HG03135 (cell line): ENCODE measurements around the gene DHRS13.

ENCODE experiments used
- ATAC-seq: cut with Tn5 transposase; IDR thresholded peaks from one replicate; pipeline ENCODE4 v1.9.1; 2021; ENCODE audit warnings: mild to moderate bottlenecking, moderate library complexity; ENCODE audit not compliant: unreplicated experiment

Gene DHRS13, protein sequence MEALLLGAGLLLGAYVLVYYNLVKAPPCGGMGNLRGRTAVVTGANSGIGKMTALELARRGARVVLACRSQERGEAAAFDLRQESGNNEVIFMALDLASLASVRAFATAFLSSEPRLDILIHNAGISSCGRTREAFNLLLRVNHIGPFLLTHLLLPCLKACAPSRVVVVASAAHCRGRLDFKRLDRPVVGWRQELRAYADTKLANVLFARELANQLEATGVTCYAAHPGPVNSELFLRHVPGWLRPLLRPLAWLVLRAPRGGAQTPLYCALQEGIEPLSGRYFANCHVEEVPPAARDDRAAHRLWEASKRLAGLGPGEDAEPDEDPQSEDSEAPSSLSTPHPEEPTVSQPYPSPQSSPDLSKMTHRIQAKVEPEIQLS

DNA sequence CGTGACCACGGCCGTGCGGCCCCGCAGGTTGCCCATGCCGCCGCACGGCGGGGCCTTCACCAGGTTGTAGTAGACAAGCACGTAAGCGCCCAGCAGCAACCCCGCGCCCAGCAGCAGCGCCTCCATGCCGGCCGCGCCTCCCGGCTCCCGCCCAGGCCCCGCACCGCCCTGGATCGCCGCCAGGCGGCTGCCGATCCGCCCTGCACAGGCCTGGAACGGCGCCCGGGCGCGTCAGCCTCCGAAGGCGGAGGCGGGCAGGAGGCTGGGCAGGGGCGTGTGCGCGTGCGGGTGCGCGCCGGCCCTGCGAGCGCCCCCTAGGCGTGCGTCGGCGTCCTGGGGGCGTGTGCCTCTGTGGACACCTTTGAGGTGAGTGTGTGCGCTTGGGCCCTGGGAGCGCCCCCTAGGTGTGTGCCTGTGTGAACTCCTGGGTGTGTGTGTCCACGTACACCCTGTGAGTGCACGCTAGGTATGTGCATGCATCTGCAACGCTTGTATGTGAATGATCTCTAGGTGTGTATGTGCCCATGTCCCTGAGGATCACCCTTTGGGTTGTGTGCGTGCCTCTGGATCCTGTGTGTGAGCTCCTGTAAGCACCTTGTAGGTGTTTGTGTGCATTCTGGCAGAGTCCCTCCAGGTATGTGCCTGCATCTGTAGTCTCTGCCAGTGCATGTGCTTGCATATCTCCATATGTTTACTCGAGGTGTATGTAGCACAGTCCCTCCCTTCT lies at the start of gene DHRS13:
TSS of gene DHRS13 (minus strand) at position 261 of the 727 bp plus-strand sequence. CDS start at position 126, 135 bp downstream.
- ATAC-seq = peak; percentile 84

DNA sequence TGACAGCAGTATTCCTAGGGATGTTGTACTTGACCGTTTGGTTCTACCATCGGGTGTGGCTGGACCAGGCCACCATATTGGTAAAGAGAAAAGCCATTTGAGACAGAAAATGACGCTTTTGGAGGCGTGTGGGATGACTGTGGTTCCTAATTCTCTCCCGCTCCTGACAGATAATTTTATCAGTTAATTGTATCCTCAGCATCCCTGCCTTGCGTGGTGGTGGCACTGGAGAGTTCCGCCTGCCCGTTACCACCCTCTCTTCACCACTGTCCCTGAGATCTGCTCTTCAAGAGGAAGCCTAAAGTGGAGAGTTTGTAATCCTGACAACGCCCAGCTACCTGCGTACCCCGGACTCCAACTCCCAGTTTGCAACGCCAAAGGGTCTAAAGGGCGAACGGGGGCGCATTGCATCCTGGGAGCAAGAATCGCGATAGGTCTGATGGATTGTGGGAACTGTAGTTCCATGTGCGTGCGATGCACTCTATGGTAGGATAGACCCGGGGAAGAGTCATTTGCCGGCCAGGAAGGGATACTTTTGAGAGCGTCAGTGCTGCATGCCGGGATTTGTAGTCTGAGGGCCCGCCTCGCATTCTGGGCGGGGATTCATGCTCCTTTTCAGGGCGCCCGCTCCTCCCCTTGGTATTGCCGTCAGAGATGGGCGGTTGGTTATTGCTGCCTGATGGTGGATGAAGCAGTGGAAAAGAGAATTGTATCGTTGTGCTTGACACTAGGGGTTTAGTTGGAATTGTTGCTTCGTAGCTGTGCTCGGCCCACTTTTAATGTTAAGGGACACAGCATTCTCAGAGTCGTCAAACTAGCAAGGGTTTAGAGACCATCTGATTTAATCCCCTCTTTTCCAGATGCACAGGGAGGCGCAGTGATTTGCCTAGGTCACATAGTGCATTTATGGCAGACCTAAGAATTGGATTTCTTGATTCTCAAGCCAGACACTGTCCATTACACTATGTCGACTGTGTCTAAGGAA lies 49.4 kb upstream of the DHRS13 start:
- ATAC-seq = peak; percentile 62

DNA sequence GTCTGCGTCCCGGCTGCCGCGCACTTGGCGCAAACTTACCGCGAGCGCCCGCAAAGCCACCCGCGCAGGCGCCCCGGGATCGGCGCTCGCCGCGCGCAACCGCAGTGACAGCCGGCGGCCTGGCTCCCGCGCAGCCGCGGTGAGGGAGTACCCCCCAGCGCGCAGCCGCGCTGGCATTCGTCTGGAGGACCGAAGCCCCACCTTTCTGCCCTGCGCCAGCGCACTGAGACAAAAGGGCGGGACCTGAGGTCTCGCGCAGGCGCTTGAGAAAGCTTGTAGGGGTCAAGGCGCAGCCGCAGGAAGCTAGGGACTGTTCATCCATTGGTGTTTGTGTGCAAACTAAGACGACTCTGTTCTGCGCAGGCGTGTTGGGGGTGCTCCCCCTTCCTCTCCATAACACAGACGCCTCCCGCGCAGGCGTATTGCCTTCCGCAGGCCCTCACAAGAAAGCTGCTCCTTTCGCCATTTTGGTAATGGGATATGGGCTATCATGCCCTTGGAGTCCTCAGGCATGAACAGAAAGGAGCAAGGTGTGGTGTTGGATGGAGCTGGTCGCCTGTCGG lies 48.6 kb upstream of the DHRS13 start, which contains the start of gene PHF12:
TSS of gene PHF12 (minus strand) at position 91 of the 563 bp plus-strand sequence. CDS start 558 bp downstream, outside the sequence.
- ATAC-seq = peak; percentile 51

DNA sequence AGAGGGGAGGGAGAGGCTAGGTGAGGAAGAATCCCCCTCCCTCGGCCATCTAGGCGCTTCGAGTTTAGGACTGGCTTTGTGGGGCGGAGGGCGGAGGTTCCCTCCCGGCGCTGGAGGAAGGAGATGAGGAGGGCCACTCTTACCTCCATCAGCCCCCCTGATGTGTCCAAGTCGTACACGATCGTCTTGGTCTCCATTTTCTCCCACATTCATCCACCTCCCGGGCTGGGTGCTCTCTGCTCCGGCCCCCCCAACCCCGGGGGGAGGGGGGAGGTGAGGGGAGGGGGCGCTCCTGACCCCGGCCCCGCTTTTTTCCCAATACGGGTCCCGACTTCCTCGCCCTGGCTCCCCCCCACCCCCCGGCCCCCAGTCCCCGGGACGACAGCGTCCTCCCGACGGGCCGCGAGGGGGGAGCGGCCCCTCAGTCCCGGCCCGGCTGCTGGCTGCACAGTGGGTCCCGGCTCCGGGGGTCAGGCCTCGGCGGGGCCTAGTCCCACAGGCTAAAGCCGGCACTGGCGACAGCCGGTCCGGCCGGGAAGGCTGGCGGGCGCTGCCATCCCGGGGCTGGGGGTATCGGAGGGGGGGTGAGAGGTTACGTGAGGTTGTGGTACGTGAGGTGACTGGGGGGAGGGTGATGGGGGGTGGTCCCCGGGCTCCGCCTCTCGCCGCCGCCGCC lies 48.0 kb upstream of the DHRS13 start:
- peak; percentile 2 for ATAC-seq

DNA sequence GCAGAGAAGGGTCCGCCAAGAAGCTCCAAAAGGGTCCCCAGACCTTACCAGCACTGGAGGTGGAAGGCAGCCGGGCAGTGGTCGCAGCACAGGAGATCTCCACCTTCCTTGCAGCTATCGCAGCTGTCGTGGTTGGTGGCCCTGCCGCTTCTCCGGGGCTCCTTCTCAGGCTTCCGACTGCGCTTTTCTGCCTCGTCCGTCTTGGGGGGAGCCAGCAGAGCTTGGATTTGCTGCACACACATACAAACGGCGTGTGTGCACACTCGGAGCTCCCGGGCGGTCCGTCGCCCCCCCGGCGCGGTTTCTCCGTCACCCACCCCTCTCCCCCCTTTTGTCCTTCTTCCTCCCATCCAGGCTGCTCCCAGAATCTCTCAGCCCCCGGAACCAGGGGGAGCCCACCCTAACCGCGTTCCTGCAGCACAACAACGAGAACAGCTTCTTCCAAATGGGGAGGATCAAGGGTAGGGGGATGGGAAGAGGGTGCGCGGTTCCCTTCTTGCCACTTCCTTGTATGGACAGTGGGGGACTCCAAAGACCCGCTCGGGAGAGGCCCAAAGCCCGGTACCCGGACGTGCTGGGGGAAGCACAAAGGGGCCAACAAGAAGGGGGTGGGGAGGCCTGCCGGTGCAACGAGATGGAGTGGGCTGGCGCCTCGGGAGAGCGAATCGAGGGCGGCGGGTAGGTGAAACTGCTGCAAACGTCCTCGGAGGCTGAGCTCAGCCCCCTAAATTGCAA lies 47.3 kb upstream of the DHRS13 start:
- no peak for ATAC-seq

DNA sequence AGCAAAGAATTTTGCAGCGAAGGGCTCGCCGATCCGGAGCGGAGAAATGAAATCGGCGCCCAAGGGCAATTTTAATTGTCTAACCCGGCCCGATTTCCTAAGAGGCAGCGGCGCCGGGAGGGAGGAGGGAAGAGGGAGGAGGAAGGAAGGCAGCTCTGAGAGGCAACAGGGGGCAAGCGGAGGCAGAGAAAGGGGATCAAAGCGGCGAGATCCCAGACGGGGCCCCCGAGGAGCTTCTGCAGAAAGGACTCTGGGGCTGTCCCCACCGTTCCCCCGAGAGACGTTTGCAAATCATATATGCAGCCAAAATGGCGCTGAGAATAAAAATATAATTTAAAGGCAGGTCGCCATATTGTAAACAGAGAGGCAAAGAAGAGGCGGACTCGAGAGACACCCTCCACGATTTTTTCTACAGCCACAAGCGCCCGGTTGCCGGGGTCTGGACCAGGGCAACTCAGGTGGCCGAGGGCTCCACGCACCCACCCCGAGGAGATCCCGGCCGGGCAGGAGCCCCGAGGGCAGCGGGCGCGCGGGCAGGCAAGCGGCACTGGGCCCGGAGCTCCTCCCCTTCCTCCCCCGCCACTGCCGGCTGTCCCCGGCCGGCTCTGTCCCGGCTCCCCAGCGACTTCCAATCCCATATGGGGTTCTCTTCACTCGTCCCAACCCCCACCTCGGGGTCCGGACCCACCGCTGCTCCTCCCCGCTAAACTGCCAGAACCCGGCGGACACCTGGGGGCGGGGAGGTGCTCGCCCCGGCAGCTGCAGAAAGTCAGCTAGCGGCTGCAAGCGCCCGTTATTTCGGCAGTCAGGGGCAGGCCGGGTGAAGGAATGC lies 46.5 kb upstream of the DHRS13 start:
- no peak for ATAC-seq

DNA sequence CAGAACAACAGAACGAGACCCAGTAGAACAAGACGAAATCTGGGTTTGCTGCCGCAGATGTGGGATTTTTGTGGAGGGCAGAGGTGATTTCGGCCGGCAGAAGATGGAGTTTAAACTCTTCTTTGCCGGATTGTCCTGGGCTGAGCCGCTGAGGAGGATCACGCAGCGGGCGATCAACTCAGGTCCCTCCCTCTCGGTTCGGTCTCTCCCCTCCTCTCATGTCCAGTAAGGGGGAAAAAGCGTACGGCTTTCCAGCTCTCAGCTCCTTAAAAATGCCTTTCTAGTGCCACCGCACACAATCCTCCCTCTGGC lies 46.0 kb upstream of the DHRS13 start:
- no peak for ATAC-seq

DNA sequence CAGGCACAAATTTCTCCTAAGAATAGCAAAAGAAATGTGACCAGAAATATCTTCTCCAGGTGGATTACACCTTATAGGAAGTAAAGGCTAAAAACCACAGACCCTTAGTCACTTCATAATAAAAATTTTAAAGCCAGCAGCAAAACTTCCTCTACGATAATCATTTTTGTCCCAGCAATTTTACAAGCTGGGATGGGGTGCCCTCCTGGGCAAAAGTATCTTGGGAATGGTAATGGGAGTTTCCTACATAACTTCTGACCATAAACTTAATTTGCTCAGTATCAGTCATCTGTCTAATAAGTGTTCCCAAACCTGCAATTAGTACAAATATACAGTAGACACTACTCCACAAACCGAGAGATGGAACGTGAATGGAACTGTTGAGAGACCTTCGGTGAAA lies 45.5 kb upstream of the DHRS13 start:
- no peak for ATAC-seq

DNA sequence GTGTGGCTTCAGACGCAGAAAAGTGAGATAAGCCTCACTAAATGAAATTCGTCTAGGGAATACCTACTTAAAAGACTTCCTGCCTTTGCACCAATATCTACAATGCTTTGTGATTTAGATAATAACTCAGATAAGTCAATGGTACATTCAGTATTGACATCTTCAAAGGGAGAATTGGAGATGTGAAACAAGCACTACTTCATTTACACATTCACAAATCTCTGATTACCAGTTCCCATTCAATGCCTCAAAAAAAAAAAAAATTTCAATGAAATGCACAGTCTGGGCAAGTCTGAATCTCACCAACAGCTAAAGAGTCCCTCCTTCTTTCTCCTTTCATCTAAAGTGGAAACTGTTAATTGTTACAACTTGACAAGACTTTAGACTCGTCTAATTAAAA lies 44.8 kb upstream of the DHRS13 start:
- no peak for ATAC-seq

DNA sequence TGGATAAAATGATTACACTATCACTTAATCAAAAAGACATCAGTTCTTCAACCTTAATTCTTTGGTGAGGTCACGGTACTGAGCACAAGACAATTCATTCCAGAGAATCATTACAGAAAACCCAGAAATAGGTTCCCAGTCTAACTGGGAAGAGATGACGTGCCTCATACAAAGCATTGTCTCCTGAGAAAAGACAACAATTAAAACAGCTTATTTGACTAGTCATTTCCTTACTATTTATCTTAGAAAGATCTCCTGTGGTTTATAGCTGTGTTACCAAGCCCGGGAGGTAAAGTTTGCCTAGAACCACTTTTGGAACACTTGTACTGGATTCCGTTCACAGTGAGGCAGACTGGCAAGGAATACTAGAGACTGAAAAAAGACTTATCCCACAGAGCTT lies 43.4 kb upstream of the DHRS13 start:
- no peak for ATAC-seq

DNA sequence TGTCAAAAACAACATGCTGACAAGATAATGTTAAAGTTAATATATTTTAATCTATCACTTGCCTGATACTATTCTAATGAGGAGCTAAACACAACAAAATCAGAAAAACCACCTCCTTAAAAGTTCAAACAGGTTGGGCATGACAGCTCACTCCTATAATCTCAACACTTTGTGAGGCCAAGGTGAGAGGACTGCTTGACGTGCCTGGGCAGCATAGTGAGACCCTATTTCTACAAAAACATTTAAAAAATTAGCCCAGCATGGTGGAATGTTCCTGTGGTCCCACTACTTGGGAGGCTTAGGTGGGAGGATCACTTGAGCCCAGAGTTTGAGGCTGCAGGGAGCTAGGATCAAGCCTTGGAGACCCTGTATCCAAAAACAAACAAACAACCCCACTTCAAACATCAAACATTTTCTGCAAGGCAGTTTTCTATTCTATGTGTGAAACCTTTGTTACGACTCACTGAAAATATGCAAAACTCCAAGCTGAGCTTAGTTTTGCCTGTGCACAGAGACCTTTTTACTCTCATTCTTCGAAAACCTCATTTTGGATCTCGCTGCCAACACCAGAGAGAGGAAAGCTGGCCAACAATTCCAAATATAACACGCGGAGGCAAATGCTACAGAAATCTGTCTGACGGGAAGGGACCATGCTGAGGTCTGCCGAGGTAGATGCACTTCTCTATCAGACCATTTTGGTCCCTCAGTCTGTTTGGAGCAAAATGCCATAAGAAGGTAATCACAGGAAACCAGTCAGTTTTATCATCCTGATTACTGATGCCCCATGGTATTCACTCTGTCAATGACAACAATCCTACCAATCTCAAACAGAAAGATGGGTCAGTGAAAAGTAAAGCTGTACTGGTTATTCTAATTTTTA lies 42.2 kb upstream of the DHRS13 start:
- no peak for ATAC-seq

DNA sequence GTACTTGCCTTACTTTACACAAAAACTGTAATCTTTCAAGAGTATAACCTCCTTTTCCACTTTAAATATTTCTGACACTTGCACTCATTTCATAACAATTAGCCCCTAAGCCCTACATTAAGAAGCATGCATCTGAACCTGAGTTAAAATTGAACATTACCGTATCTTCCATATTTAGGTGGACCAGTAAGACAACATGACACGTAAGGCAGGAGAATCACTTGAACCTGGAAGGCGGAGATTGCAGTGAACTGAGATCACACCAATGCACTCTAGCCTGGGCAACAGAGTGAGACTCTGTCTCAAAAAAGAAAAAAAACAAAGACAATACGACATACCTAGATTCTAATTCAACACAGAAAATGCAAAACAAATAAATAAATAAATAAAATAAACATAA lies 41.5 kb upstream of the DHRS13 start:
- ATAC-seq = no peak

DNA sequence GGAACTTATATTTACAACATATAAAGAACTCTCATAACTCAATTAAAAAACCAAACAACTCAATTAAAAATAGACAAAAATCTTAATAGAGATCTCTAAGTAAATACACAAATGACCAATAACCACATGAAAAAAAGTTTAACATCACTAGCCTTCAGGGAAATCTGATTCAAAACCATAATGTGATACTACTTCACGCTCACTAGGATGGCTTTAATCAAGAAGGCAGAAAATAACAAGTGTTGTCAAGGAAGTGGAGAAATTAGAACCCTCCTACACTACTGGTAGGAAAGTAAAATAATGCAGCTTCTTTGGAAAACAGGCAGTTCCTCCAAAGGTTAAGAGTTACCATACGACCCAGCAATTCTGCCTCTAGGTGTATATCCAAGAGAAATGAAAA lies 40.0 kb upstream of the DHRS13 start:
- no peak for ATAC-seq

DNA sequence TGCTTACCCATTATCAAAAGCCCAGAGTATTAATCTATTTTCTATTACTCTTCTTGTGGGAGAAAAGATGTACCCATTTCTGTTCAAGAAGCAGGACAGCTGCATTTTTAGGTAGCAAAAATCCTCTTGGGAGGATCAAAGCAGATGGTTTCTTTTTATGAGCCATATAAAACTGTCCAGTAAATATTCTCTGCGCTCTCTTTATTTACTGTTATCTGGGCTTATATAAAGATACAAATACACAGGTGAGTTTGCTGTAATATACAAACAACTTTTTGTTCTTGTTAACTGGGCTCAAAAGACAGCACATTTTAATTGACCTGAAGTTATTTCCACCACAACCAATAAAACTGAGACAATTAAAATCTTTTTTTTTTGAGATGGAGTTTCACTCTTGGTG lies 38.4 kb upstream of the DHRS13 start:
- ATAC-seq = no peak

DNA sequence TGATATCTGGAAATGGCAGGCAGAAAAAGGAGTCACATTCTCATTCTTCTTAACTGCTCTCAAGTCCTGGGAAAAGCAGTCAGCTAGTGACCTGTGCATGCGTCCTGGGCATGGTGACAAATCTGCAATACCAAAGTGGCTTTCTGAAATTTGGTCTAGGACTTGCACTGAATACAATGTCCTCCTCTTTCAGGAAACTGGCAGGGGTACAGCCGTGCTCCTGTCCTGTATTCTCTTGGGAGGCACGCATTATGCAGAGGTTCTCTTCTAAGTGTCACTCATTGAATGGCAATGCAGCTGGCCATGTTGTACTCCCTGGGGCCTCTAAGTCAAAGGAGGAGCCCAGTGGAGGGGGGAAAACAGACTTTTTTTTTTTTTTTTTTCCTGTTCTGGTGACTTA lies 37.8 kb upstream of the DHRS13 start:
- no peak for ATAC-seq

DNA sequence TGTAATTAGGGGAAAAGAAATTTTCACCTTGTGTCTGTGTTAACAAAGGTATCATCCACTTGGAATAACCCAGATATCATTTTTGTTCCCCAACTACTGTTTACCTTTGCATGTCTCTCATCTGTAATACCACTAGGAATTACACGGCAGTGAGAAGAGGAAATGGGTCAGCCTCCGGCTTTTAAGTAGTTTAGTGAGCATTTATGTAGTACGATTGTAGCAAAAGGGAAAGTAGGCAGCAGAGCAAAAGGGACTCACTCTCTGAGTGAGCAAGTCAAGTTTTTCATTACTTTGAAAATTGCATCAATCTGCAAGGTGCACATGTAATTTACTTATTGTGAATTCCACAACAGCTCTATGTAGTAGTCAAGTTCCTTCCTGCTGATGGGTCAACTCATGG lies 37.3 kb upstream of the DHRS13 start:
- no peak for ATAC-seq

DNA sequence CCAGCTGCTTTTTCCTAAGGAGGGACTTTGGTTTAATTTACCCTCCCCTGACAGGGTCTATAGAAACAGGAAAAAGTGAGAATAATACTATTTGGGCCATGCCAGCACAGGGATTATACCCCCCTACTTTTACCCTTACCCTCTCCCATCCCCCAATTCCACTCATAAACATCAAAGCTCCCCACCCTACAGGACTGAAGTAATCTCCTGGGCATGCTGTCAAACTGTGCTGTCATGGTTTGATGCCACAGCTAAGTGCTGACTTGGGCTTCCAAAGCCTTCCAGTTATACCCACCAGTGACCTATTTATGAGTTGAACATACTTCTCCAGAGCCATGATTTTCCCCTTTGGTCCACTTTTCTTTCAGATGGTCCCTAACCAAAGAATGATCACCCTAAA lies 35.7 kb upstream of the DHRS13 start:
- ATAC-seq = no peak
